ENCODE results near the gene RAB5B.
"Not testable (repeated sequence)": the region's sequence is repeated elsewhere in the genome, so short reads cannot be mapped to it uniquely, and the experiment has no call there.

Gene RAB5B

DNA sequence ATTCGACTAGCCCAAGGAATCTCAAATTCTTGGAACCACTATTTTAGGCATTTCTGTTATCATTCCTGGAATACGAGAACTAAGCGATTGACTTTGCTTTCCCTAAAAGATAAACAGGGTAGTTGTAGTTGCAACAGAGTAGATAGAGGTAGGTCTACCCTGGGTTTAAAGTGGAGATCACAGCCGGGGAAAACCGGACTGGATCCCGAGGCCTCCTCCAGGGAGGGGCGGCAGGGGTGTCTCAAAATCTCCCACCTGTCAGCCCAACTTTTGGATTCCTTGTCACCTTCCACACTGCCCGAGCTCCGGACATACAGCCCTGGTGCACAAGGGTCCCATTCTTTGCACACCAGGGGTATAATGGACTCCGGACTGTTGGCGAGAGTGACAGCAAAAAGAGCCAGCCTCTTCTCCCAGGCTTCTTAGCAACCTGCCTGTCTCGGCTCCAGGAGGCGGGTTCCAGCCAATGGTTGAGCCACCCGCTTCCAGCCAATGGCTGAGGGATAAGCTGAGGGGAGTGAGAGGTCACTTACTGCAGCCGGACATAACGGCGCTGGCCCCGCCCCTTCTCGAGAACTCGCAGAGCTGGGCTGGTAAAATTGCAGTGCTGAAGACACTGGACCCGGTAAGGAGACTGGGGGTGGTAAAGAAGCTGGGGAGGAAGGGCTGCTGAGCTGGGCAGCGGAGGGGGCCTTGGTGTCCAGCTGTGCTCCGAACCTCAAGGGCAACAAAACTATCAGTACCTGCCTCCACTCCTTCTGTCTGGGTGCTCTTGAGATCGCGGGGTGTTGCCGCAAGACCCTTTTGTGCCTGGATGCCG, 23.0 kb downstream of the RAB5B start, which contains the start of gene SUOX:
TSS of gene SUOX (plus strand) at position 562 of the 820 bp plus-strand sequence. CDS start 4,946 bp downstream, outside the sequence.
- Histone ChIP-seq H3K4me3 (ENCODE audit: low read depth in 1 of 5, low read length in 5 of 5) (peak within 1 kb of the TSS; percentile 60 to 100 (median 94)), H3K27ac (ENCODE audit: low read depth, low read length) (peak within 1 kb of the TSS; percentile 73), H3K27me3 (ENCODE audit: control insufficient read depth in 5 of 5, insufficient read depth in 4 of 5, low read length in 5 of 5) (no peaks in the 10 kb centered on the region), H3K4me1 (ENCODE audit: control insufficient read depth in 5 of 5, insufficient read depth in 5 of 5, low read length in 5 of 5) (peaks cover 7 to 27% (median 21%) of the 10 kb centered on the region in 5 donors), H3K9me3 (ENCODE audit: control insufficient read depth in 5 of 5, low read length in 5 of 5) (no peaks in the 10 kb centered on the region), H3K36me3 (ENCODE audit: control insufficient read depth in 5 of 5, insufficient read depth in 5 of 5, low read length in 5 of 5) (peaks cover 10 to 39% (median 27%) of the 10 kb centered on the region in 5 donors), H3K9ac (ENCODE audit: low read length in 5 of 5) (peak within 1 kb of the TSS; percentile 74 to 92 (median 79))

DNA sequence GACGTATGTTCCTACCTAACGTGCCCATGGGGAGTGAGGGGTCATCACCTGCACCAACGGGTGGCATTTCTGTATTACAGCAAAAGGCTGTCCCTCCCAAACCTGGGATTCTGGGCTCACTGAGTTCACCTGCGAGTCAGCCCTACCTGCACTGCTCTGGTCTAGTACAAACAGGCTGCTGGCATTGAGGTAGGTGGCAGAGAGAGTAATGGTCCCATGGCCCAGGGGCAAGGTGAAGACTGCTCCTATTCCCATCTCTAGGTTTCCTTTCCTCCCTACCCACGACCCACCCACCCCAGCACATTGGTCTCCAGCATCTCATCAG, 23.6 kb downstream of the RAB5B start:
- Histone ChIP-seq H3K4me3 (ENCODE audit: low read depth in 1 of 5, low read length in 5 of 5) (peak overlapping the region; percentile 60 to 100 (median 94)), H3K9ac (ENCODE audit: low read length in 5 of 5) (peak overlapping the region; percentile 25 to 92 (median 79)), H3K27ac (ENCODE audit: low read depth, low read length) (peak overlapping the region; percentile 73), H3K36me3 (ENCODE audit: control insufficient read depth in 5 of 5, insufficient read depth in 5 of 5, low read length in 5 of 5) (peaks cover 8 to 39% (median 26%) of the 10 kb centered on the region in 5 donors), H3K9me3 (ENCODE audit: control insufficient read depth in 5 of 5, low read length in 5 of 5) (no peaks in the 10 kb centered on the region), H3K4me1 (ENCODE audit: control insufficient read depth in 5 of 5, insufficient read depth in 5 of 5, low read length in 5 of 5) (peaks cover 7 to 27% (median 22%) of the 10 kb centered on the region in 5 donors), H3K27me3 (ENCODE audit: control insufficient read depth in 5 of 5, insufficient read depth in 4 of 5, low read length in 5 of 5) (no peaks in the 10 kb centered on the region)

DNA sequence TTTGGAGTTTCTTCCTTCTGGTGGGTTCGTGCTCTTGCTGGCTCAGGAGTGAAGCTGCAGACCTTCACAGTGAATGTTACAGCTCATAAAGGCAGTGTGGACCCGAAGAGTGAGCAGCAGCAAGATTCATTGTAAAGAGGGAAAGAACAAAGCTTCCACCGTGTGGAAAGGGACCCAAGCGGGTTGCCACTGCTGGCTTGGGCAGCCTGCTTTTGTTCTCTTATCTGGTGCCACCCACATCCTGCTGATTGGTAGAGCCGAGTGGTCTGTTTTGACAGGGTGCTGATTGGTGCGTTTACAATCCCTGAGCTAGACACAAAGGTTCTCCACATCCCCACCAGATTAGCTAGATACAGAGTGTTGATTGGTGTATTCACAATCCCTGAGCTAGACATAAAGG, 25.6 kb downstream of the RAB5B start:
- Histone ChIP-seq H3K36me3 (ENCODE audit: control insufficient read depth in 5 of 5, insufficient read depth in 5 of 5, low read length in 5 of 5) (peaks cover 2 to 39% (median 26%) of the 10 kb centered on the region in 5 donors), H3K4me1 (ENCODE audit: control insufficient read depth in 5 of 5, insufficient read depth in 5 of 5, low read length in 5 of 5) (peaks cover 7 to 27% (median 22%) of the 10 kb centered on the region in 5 donors)
- H3K27me3 ChIP-seq (ENCODE audit: control insufficient read depth in 5 of 5, insufficient read depth in 4 of 5, low read length in 5 of 5); H3K27ac ChIP-seq (ENCODE audit: low read depth, low read length); H3K4me3 ChIP-seq (ENCODE audit: low read depth in 1 of 5, low read length in 5 of 5); H3K9me3 ChIP-seq (ENCODE audit: control insufficient read depth in 5 of 5, low read length in 5 of 5); H3K9ac ChIP-seq (ENCODE audit: low read length in 5 of 5): not testable (repeated sequence)

DNA sequence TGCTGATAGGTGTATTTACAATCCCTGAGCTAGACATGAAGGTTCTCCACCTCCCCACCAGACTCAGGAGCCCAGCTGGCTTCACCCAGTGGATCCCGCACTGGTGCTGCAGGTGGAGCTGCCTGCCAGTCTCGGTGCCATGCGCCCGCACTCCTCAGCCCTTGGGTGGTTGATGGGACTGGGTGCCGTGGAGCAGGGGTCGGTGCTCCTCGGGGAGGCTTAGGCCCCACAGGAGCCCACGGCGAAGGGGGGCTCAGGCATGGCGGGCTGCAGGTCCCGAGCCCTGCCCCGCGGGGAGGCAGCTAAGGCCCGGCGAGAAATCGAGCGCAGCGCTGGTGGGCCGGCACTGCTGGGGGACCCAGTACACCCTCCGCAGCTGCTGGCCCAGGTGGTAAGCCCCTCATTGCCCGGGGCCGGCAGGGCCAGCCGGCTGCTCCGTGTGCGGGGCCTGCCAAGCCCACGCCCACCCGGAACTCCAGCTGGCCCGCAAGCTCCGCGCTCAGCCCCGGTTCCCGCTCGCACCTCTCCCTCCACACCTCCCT, 26.2 kb downstream of the RAB5B start:
- not testable (repeated sequence) for H3K4me3 ChIP-seq (ENCODE audit: low read depth in 1 of 5, low read length in 5 of 5); H3K27me3 ChIP-seq (ENCODE audit: control insufficient read depth in 5 of 5, insufficient read depth in 4 of 5, low read length in 5 of 5); H3K9ac ChIP-seq (ENCODE audit: low read length in 5 of 5); H3K27ac ChIP-seq (ENCODE audit: low read depth, low read length); H3K9me3 ChIP-seq (ENCODE audit: control insufficient read depth in 5 of 5, low read length in 5 of 5)
- peaks cover 7 to 27% (median 22%) of the 10 kb centered on the region in 5 donors for H3K4me1 ChIP-seq (ENCODE audit: control insufficient read depth in 5 of 5, insufficient read depth in 5 of 5, low read length in 5 of 5)
- peaks cover 0 to 37% (median 27%) of the 10 kb centered on the region in 5 donors for H3K36me3 ChIP-seq (ENCODE audit: control insufficient read depth in 5 of 5, insufficient read depth in 5 of 5, low read length in 5 of 5)

DNA sequence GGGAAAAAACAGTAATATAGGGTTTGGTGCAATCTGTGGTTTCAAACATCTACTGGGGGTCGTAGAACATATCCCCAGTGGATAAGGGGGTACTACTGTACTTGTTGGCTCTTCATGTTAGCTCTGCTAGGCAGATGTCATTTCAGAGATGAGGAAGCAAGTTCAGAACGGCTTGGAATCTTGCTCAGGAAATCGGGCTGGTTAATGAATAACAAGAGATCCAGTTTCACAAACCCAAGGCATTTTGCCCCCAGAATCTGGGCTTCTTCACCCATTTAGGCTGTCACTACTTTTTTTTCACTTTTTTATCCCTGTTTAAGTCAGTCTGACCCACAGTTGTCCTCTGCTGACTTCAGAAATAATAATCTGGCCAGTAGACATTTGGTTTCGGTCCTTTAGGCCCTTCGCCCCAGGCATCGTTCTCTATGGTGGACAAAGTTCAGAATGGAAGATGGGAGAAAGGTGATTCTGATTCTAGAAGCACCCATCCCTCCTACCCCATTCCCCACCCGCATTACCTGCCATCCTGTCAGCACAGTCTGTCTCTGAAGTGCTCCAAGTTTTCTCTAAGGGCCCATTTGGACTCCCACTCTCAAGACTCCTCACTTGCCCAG, 27.7 kb downstream of the RAB5B start:
- H3K9me3 ChIP-seq (ENCODE audit: control insufficient read depth in 5 of 5, low read length in 5 of 5), result no peaks in the 10 kb centered on the region
- H3K27ac ChIP-seq (ENCODE audit: low read depth, low read length), result no peak overlapping the region
- H3K4me3 ChIP-seq (ENCODE audit: low read depth in 1 of 5, low read length in 5 of 5), result no peak overlapping the region
- no peaks in the 10 kb centered on the region for H3K27me3 ChIP-seq (ENCODE audit: control insufficient read depth in 5 of 5, insufficient read depth in 4 of 5, low read length in 5 of 5)
- H3K36me3 ChIP-seq (ENCODE audit: control insufficient read depth in 5 of 5, insufficient read depth in 5 of 5, low read length in 5 of 5), result peaks cover 0 to 37% (median 27%) of the 10 kb centered on the region in 5 donors
- peak overlapping the region in 3 of 5 donors; percentile 21 to 31 (median 22) for H3K9ac ChIP-seq (ENCODE audit: low read length in 5 of 5)
- peaks cover 7 to 22% (median 18%) of the 10 kb centered on the region in 5 donors for H3K4me1 ChIP-seq (ENCODE audit: control insufficient read depth in 5 of 5, insufficient read depth in 5 of 5, low read length in 5 of 5)

DNA sequence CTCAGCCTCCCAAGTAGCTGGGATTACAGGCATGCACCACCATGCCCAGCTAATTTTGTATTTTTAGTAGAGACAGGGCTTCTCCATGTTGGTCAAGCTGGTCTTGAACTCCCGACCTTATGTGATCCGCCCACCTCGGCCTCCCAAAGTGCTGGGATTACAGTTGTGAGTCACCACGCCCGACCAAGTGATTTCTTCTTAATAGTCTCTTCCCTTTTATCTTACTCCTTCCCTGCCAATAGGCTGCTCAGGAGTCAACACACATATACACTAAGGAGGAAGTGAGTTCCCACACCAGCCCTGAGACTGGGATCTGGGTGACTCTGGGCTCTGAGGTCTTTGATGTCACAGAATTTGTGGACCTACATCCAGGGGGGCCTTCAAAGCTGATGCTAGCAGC, 29.5 kb downstream of the RAB5B start:
- not testable (repeated sequence) for H3K27me3 ChIP-seq (ENCODE audit: control insufficient read depth in 5 of 5, insufficient read depth in 4 of 5, low read length in 5 of 5); H3K9me3 ChIP-seq (ENCODE audit: control insufficient read depth in 5 of 5, low read length in 5 of 5); H3K9ac ChIP-seq (ENCODE audit: low read length in 5 of 5); H3K4me3 ChIP-seq (ENCODE audit: low read depth in 1 of 5, low read length in 5 of 5); H3K27ac ChIP-seq (ENCODE audit: low read depth, low read length)
- Histone ChIP-seq H3K4me1 (ENCODE audit: control insufficient read depth in 5 of 5, insufficient read depth in 5 of 5, low read length in 5 of 5) (peaks cover 0 to 19% (median 16%) of the 10 kb centered on the region in 5 donors), H3K36me3 (ENCODE audit: control insufficient read depth in 5 of 5, insufficient read depth in 5 of 5, low read length in 5 of 5) (peaks cover 0 to 37% (median 27%) of the 10 kb centered on the region in 5 donors)

DNA sequence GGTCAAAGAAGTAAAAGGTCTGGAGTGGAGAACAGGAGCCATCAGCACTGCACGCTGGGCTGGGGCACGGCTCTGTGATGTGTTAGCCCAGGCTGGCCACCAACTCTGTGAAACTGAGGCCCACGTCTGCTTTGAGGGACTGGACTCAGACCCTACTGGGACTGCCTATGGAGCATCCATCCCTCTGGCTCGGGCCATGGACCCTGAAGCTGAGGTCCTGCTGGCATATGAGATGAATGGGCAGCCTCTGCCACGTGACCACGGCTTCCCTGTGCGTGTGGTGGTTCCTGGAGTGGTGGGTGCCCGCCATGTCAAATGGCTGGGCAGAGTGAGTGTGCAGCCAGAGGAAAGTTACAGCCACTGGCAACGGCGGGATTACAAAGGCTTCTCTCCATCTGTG, 30.3 kb downstream of the RAB5B start:
- H3K36me3 ChIP-seq (ENCODE audit: control insufficient read depth in 5 of 5, insufficient read depth in 5 of 5, low read length in 5 of 5), result peaks cover 0 to 37% (median 27%) of the 10 kb centered on the region in 5 donors
- peaks cover 0 to 22% (median 17%) of the 10 kb centered on the region in 5 donors for H3K4me1 ChIP-seq (ENCODE audit: control insufficient read depth in 5 of 5, insufficient read depth in 5 of 5, low read length in 5 of 5)
- no peak overlapping the region for H3K4me3 ChIP-seq (ENCODE audit: low read depth in 1 of 5, low read length in 5 of 5)
- H3K27me3 ChIP-seq (ENCODE audit: control insufficient read depth in 5 of 5, insufficient read depth in 4 of 5, low read length in 5 of 5), result no peaks in the 10 kb centered on the region
- no peak overlapping the region for H3K27ac ChIP-seq (ENCODE audit: low read depth, low read length)
- H3K9ac ChIP-seq (ENCODE audit: low read length in 5 of 5), result no peak overlapping the region
- H3K9me3 ChIP-seq (ENCODE audit: control insufficient read depth in 5 of 5, low read length in 5 of 5), result no peaks in the 10 kb centered on the region

DNA sequence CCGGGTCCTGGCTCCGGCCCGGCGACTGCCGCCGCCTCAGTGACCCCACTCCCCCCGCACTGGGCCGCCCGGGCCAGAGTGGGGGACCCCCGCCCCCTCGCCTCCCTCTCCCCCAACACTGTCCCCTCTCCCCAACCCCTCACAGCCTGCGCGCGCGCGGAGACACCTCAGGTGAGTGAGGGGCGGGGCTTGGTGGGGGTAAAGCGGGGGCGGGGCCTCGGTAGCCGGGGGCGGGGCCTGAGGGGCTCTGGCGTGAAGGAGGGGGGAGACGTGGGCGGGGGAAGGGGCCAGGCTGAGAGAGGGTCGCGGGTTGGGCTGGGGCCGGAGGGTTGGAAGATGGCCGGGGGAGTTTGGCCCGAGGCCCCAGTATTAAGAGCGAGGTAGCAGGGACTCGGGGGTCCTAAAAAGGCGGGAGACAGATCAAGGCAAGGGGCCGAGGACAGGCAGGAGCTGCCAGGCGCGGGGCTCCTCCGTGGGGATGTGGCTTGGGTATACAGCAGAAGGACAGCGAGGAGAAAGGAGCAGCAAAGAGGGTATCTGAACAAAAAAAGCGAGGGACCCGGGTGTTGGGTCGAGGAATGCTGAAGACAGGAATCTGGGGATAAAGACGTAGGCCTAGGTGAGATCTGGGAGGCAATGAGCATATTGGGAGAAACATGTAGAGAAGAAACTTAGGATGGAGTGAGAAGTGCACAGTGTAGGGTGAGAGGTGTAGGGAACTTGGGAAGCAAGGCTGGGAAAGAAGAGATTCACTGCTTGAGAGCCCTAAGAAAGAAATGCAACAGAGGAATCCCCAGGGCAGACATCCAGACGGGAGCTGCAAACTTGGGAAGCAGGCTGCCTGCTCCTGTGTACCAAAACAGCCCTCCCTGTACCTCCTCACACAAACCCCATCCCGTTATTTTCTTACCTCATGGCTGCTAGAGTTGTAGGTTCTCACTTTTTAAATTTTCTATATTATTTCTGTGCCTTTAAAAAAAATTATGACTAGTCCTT, 34.0 kb downstream of the RAB5B start:
- Histone ChIP-seq H3K4me3 (ENCODE audit: low read depth in 1 of 5, low read length in 5 of 5) (peak overlapping the region; percentile 58 to 89 (median 73)), H3K4me1 (ENCODE audit: control insufficient read depth in 5 of 5, insufficient read depth in 5 of 5, low read length in 5 of 5) (peaks cover 1 to 32% (median 30%) of the 10 kb centered on the region in 5 donors), H3K27me3 (ENCODE audit: control insufficient read depth in 5 of 5, insufficient read depth in 4 of 5, low read length in 5 of 5) (no peaks in the 10 kb centered on the region), H3K9ac (ENCODE audit: low read length in 5 of 5) (peak overlapping the region in 4 of 5 donors; percentile 74 to 92 (median 84)), H3K36me3 (ENCODE audit: control insufficient read depth in 5 of 5, insufficient read depth in 5 of 5, low read length in 5 of 5) (peaks cover 0 to 21% (median 18%) of the 10 kb centered on the region in 5 donors), H3K27ac (ENCODE audit: low read depth, low read length) (peak overlapping the region; percentile 90), H3K9me3 (ENCODE audit: control insufficient read depth in 5 of 5, low read length in 5 of 5) (no peaks in the 10 kb centered on the region)

DNA sequence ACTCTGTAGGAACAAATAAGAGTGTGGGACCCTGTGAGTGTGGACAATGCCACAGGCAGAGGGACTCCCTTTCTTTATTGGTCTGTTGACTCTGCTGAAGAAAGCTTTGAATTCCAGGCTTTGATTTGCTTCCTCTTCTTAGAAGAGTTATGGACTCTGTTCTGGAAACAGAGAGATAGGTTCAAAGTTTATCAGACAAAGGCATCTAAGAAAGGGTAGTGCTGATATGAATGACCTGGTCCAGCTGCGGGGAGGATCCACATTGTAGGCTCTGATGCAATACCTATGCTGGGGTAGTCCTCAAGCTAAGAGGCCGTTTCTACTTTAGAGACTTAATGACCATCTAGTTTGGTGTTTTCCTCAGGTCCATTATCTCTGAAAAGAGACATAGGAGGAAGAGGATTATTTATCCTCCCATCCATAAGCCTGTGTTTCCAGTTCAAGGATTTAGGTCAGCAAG, 36.3 kb downstream of the RAB5B start:
- H3K27ac ChIP-seq (ENCODE audit: low read depth, low read length), result peak overlapping the region; percentile 91
- H3K4me1 ChIP-seq (ENCODE audit: control insufficient read depth in 5 of 5, insufficient read depth in 5 of 5, low read length in 5 of 5), result peaks cover 1 to 32% (median 30%) of the 10 kb centered on the region in 5 donors
- H3K4me3 ChIP-seq (ENCODE audit: low read depth in 1 of 5, low read length in 5 of 5), result peak overlapping the region in 1 of 5 donors; percentile 26
- H3K27me3 ChIP-seq (ENCODE audit: control insufficient read depth in 5 of 5, insufficient read depth in 4 of 5, low read length in 5 of 5), result no peaks in the 10 kb centered on the region
- H3K36me3 ChIP-seq (ENCODE audit: control insufficient read depth in 5 of 5, insufficient read depth in 5 of 5, low read length in 5 of 5), result peaks cover 0 to 3% (median 0%) of the 10 kb centered on the region in 5 donors
- H3K9me3 ChIP-seq (ENCODE audit: control insufficient read depth in 5 of 5, low read length in 5 of 5), result no peaks in the 10 kb centered on the region
- H3K9ac ChIP-seq (ENCODE audit: low read length in 5 of 5), result peak overlapping the region in 3 of 5 donors; percentile 5 to 54 (median 42)
